MV-4-11 (cell line): Measurements from ENCODE around the gene BMS1.
"Not testable (repeated sequence)": the region's sequence is repeated elsewhere in the genome, so short reads cannot be mapped to it uniquely, and the experiment has no call there.

Experiments
- DNase-seq: peaks from one replicate; lab custom pipeline; 2025; lab: John Stamatoyannopoulos, UW

BMS1 gene

DNA sequence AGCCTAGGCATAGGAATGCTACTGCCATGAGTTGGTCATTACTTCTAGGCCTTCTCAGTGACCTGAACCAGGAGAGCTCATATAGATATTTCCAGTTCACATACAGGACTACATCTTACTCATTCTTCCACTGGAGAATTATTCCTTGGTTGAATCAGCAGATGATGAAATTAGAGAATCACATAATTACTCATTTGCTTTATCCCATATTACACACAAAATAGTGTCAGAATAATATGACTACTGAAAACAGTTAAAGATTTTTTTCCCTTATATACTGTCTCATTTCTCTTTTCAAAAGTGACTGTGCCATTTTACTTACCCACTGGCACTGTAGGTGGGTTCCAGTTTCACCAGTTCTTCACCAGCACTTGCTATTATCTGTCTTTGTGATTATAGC is 18.5 kb downstream of the BMS1 start:
- no peak for DNase-seq

DNA sequence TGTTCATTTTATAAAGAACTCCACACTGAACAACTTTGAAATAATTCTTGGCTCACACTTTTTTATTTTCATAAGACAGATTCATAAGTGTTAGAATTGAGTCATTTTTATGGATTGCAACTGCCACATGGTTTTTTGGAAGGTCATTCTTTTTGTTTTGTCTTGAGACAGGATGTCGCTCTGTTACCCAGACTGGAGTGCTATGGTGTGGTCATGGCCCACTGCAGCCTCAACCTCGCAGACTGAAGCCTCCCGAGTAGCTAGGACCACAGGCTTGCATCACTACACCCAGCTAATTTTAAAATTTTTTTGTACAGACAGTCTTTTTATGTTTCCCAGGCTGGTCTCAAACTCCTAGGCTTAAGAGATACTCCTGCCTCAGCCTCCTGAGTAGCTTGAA is 20.3 kb downstream of the BMS1 start:
- DNase-seq, result no peak

DNA sequence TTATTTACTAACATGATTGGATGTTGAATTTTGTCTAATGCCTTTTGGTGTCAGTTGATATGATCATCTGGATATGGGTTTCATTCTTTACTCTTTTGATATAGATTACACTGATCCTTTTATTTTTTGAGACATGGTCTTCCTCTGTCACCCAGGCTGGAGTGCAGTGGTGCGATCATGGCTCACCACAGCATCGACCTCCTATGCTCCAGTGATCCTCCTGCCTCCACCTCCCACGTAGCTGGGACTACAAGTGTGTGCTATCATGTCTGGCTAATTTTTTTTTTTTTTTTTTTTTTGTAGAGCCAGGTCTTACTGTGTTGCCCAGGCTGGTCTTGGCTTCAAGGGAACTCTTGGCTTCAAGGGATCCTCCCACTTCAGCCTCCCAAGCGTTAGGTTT is 27.1 kb downstream of the BMS1 start:
- no peak for DNase-seq

DNA sequence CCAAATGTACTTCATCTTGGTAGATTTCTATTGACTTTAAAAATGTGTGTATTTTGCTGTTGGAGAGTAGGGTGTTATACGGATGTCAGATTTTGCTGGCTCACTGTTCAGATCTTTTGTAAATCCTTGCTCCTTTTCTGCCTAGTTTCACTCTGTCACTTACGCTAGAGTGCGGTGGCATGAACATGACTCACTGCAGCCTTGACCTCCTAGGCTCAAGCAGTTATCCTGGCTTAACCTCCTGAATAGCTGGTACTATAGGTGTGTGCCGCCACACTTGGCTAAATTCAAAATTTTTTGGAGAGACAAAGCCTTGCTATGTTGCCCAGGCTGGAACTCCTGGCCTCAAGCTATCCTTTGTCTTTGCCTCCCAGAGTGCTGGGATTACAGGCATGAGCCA is 29.4 kb downstream of the BMS1 start:
- no peak for DNase-seq

DNA sequence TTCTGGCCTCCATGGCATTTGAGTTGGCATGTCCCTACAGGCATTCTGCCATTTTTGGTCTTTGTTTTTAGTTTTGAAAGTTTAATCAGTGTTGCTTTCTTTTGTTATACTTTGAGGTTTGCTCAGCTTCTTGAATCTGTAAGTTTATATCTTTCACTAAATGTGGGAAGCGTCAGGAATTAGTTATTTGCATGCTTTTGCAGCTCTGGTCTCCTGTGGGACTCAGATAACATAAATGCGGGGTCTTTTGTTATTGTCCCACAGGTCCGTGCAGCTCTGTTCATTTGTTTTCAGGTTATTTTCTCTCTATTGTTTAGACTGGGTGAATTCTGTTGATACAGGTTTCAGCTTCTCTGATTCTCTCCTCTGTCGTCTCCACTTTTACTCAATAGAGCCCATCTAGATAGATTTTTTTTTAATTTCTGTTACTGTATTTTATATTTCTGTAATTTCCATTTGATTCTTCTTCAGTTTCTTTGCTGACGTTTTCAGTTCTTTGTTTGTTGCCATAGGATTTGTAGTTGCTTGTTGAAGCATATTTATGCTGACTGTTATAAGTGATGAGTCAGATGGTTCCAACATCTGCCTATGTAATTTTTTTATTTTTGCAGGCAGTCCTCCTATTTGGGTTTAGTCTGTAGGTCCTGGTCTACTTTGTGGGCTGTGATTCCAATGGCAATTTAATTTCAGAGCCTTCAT is 31.5 kb downstream of the BMS1 start:
- DNase-seq, result not testable (repeated sequence)

DNA sequence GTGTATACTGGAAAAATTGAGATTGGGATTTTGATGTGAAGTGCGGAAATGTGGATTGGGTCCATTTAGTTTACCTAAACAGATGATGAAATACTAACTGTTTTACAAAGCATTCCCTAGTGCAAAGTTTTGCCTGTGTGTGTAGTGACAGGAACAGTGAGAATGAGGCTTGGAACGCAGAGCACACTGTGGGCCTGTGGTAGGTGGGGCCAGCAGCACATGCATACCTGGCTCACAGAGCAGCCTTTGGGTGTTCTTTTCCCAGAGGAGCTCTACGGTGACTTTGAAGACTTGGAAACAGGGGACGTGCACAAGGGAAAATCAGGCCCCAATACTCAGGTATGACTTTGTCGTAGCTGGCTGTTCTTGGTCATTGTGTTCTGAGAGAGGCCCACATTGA is 33.7 kb downstream of the BMS1 start:
- not testable (repeated sequence) for DNase-seq

DNA sequence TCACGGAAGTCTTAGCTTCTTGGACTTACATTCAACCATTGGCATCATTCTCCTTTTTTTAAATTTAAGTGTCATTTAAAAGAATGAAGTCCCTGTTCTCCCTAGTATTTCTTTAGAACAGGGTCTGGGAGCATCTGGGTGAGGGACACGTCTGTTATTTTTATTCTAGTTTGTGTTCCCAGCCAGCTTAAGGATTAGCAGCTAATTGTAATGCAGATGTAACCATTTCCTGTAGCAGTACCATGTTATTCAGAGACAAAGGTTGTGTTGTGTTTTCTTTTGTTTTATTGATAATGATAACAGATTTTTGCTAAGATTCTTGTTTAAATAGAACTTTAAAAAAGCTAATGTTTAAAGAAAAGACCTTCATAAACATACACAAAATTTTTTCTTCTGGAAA is 34.3 kb downstream of the BMS1 start:
- no peak for DNase-seq

DNA sequence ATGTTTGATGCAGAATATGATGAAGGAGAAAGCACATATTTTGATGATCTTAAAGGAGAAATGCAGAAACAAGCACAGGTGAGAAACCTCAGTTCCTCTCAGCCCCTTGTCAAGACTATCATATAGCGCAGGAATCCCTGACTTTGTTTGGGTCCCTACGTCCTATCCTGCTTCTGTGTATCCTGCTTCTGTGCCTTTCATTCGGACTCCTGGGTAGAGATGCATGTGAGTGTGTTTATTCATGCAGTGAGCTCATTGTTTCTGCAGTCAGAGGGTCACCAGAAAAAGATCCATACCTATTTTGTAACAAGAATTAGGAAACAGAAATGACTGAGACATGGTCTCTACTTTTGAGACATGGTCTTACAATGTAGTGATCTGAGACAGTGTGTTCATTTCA is 34.8 kb downstream of the BMS1 start:
- DNase-seq, result not testable (repeated sequence)

DNA sequence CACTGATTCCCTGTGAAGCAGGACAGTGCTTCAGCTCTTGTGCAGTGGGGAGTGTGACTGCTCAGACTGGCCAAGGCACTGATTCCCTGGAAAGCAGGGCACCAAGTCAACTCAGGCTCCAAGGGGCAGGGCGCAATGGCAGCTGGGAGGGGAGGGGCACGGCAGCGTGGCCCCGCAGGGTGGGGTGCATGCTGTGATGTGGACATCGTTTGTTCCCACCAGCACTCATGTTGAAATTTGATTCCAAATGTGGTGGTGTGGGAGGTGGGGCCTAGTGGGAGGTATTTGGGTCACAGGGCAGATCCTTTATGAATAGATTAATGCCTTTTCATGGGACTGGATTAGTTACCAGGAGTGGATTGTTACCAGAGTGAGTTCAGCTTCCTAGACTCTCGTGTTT is 44.2 kb downstream of the BMS1 start:
- not testable (repeated sequence) for DNase-seq

DNA sequence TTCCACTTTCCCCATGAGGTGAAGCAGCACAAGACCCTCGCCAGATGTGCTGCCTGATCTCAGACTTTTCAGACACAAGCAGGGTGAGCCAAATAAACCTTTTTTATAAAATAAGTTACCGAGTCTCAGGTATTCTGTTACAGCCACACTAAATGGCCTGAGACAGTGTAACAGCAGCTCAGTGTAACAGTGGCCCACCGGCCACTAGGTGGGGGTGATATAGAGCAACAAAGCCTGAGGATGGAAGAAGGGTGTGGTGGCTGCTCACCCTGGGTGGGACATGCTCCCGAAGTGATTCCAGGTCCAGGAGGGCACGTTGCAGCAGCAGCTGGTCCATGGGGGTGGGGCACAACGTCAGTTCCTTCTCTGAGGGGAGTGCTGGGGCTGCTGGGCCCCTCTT is 44.6 kb downstream of the BMS1 start:
- no peak for DNase-seq

DNA sequence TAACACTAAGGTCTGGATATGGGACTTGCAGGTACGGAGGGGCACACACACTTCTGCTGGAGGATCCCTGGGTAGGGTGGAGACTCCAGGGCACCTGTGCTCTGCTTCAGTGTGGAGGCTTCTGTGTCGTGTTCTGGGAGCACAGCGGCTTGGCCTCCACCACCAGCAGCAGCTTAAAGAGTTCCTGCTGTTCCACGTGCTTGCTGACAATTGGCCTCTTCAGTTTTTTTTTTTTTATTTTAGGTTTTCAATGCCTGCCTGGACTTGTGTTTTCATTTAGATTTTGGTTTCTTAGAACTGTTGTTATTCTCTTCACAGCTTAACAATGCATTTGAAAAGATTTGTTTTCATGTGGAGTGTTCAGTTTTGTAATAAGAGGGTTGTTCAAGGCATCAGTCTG is 45.8 kb downstream of the BMS1 start:
- not testable (repeated sequence) for DNase-seq

DNA sequence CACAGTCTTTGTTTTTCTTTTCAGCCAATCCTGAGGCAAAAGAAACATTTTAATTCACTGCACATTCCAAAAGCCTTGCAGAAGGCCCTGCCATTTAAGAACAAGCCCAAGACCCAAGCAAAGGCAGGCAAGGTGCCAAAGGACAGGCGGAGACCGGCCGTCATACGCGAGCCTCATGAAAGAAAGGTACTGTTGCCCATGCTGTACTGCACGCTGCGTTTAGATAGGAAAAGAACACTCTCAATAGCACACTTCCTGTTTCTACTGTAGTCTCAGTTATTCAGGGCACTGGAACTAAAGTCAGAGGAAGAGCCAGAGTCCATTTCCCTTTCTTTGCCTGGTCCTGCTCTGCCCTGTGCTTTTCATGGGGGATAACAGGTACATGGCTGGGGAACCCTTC is 47.6 kb downstream of the BMS1 start:
- DNase-seq, result peak; percentile 49

DNA sequence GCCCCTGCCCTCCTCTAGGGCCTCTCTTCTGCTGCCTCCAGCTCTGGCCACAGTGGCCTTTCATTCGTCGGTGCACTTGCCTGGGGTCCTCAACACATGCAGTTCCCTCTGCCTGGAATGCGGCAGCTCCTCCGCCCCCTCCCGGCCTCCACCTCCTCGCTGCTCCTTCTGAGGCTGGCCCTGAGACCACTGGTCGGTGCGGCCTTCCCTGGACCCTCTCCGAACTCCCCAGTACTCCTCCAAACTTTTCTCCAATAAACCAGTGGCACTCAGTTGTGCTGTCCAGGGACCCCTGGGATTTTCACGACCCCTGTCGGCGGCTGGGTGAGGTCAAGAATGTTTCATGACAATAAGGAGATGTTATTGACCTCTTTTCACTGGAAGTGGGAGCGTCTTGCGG is 53.5 kb downstream of the BMS1 start:
- no peak for DNase-seq

DNA sequence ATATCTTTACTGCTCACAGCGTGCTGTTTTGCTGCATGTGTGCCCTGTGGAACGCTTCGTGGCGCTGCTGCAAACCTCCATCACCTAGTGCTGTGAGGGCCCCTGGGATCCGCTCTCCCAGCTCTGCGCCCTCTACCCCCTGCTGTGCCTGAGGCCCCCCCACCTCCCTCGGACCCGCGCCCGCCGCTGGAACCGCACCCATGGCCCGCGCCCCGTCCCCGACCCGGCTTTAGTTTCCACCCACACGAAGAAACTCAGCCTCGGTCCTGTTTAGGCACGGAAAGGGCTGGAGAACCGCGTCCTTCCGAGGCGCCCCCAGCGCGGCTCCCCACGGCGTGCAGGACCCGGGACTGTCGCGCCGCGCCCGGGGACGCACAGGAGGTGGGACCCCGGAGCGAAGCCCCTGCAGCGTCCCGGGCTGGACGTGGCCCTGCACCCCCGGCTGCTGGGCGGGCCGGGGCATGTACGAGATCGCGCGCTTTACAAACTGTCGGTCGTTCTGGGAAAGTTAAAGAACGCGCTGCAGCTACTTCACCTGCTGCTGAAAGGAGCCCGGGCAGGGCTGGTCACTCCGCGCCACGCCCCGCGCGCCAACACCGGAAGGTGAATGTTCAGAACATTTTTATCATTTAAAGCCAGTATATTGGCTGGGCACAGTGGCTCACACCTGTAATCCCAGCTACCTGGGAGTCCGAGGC is 54.3 kb downstream of the BMS1 start:
- no peak for DNase-seq

DNA sequence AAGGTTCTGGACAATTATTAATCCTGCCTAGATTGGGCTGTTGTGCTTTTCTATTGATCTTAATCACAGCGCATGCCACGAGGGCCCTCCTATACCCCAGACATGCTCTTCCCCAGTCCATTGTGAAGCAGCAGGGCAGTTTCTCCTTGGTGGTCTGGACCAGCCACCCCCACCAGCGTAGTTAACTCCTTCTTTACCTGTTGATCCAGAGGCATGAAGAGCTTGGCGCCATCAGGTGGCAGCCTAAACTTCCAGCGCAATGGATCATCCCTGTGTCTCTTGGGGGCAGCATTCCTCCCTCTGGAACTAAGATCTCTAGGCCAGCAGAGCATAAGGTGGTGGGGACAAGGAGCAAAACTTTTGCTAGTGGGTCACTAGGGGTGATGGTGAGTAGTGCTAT is 62.2 kb downstream of the BMS1 start:
- DNase-seq, result not testable (repeated sequence)

DNA sequence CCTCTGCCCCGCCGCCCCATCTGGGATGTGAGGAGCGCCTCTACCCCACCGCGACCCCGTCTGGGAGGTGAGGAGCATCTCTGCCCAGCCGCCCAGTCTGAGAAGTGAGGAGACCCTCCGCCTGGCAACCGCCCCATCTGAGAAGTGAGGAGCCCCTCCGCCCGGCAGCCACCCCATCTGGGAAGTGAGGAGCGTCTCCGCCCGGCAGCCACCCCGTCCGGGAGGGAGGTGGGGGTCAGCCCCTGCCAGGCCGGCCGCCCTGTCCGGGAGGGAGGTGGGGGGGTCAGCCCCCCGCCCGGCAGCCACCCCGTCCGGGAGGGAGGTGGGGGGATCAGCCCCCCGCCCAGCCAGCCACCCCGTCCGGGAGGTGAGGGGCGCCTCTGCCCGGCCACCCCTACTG is 64.7 kb downstream of the BMS1 start:
- DNase-seq, result not testable (repeated sequence)

DNA sequence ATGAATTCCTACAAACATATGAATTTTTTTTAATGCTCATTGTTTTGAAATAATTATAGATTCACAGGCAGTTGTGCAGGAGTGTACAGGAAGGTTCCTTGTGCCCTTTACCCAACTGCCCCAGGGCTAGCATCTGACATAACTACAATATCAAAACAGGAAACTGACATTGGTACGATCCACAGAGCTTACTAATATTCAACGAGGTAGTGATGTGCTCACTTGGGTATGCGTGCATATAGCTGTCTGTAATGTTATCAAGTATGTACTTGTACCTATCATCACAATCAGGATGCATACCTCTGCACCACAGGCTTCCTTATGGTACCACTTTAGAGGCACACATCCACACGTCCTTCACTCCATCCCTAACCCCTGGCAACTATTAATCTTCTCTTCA is 68.3 kb downstream of the BMS1 start:
- no peak for DNase-seq

DNA sequence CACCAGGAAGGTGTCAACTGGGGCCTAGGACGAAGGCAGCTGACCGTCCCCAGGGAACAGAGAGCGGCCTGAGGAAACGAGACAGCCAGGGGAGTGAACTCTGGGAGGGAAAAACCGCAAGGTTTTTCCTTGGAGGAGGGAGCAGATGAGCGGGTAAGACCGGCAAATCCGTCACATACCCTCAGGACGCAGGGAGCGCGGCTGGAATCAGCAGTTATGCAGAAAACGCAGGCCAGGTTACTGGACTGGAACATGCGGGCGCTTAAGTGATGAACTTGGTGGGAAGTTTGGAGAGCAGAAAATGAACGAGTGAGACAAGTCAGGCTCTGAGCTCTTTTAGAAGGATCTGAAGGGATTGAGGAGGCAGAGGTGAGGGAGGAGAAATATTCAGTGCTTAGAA is 76.7 kb downstream of the BMS1 start:
- no peak for DNase-seq

DNA sequence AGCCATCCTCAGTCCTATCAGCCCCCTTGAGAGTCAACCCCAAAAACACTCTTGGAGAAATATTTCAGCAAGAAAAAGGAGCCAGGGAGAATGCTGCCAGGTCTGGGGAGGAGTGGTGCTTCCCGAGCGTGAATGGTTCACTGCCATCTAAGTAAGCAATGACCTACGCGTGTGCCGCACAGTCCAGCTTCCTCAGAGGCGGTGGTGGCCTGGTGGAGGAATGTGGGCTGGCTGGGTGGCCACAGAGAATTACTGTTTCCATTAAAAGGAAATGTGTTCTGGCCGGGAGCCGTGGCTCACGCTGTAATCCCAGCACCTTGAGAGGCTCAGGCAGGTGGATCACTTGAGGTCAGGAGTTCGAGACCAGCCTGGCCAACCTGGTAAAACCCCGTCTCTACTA is 77.4 kb downstream of the BMS1 start:
- not testable (repeated sequence) for DNase-seq

DNA sequence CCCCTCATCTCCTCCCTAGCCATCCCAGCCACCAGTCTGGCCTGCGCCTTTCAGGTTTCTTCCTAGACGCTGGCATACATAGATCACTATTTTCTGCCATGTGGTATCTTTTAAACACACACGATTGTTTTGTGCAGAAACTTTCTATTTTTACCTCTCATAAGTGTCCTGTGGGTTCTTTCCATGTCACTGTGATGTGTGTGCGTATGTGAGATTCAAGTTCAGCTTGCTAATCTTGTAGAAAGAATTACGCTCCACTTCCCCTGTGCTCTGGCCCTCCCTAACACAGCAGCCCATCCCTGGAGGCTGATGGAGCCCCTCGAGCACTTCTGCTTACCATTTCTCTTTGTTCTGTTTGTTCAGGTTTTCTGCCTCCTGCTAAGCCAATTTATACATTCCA is 80.2 kb downstream of the BMS1 start:
- DNase-seq, result peak; percentile 48

DNA sequence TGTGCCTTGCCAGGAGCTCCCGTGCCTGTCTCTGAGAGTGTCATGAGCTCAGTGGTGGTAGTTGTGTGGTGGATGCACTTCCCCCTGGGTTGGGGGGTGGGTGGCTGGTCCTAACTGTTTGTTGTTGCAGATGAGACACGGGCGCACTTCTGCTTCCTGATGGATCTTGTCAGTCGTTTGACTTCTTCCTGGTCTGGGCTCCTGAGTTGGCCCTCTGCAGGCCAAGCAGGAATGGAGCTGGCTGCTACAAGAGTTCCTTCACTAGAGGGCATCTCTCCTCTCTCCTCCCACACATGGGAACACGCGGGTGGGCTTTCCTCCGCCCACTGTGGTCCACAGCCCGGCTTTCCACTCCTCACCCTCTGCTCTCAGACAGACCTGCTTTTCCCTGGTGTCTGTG is 82.0 kb downstream of the BMS1 start:
- peak; percentile 76 for DNase-seq

DNA sequence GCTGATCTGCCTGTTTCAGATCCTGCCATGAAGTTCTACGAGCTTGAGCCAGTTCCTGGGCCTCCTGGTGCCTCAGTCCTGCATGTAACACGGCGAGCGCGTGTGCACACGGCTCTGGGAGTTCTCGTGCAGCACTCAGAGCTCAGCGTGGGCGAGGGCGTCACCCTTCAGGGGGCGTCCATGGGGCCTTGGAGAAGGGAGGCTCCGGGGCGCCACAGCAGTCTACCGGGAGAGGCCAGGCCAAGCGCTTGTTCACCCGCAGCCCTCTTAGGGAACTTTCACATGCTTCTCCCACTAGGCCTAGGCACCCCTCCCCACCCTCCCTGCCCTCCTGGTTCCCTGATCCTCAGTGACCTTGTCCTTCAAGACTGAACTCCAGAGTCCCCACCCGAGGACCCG is 83.1 kb downstream of the BMS1 start:
- no peak for DNase-seq

DNA sequence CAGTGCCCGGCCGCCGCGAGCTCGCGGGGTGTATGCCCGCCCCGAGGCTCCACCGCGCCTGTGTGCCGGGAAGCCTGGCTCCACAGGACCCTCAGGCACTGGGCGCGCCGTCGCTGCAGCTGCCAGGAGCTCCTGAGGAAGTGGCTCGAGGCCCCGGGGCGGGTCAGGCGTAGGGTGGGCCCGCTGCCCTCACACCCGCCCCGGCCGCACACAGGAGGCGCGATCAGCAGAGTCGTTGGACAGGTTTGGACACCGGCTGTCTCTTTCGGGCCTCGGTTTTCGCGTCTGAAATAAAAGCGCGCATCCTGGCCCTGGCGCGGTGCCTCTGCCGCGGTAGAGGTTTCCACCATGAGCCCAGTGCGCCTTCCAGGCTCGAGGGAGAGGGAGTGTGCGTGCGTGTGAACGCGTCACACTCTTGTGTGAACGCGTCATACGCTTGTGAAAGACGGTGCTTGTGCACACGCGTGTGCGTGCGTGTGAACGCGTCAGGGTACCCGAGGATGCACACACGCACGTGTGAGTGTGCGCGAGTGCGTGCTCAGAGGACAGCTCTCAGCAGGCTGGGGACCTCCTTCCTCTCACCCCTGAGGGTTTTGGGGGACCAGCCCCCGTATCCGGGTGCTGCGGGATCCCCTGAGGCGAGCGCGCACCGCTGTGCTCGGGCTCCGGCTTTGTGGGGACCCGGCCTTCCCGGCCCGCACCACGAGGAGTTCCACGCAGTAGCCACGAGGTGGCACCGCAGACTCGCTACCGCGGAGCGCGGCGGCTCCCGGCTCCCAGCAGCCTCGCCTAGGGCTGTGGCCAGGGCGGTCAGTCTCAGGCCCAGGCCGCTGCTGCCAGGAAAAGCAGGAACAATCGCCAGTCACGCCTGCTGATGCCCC is 83.8 kb downstream of the BMS1 start:
- DNase-seq, result peak; percentile 52
